Sigmoid colon (tissue), 7 donors: ENCODE results near the gene HAS3. TPM values are rescaled to one million over a fixed set of nuclear protein-coding genes. Genes with fewer than 3 reads are reported as not detected.

Experiments
- DNase-seq: peaks from one replicate; pipeline ENCODE4 v3.0.0-alpha.2; 2019
- H3K27ac ChIP-seq, 4 donors: fragments of 200-600 bp; sonication (generic); one replicate each; pipeline ENCODE4 v1.5.1; 2016 to 2019; ENCODE audit warnings: mild to moderate bottlenecking in 1 of 4
- H3K27me3 ChIP-seq, 3 donors: fragments of 200-600 bp; sonication (generic); one replicate each; pipeline ENCODE4 v1.5.1; 2019; ENCODE audit warnings: mild to moderate bottlenecking in 1 of 3
- H3K36me3 ChIP-seq, 4 donors: fragments of 200-600 bp; sonication (generic); one replicate each; pipeline ENCODE4 v1.5.1; 2016 to 2019
- H3K4me1 ChIP-seq, 4 donors: fragments of 200-600 bp; sonication (generic); one replicate each; pipeline ENCODE4 v1.5.1; 2017 to 2019
- H3K4me3 ChIP-seq, 4 donors: fragments of 200-600 bp; sonication (generic); one replicate each; pipeline ENCODE4 v1.5.1; 2017 to 2019; ENCODE audit warnings: mild to moderate bottlenecking in 2 of 4, moderate library complexity in 1 of 4
- H3K9me3 ChIP-seq, 4 donors: fragments of 200-600 bp in 3 of 4; sonication (generic) in 3 of 4; one replicate each; pipeline versions ENCODE4 v1.5.1 to v1.6.1; 2013 to 2019
- EP300 ChIP-seq, 4 donors: sonication (generic); formaldehyde crosslinking; IDR thresholded peaks; one replicate each; pipeline ENCODE4 v1.6.1; 2017; ENCODE audit warnings: antibody characterized with exemption in 4 of 4
- POLR2A ChIP-seq, 2 donors: fragments of 450-650 bp; IDR thresholded peaks; one replicate each; pipeline ENCODE4 v1.6.1; 2016; ENCODE audit warnings: antibody characterized with exemption in 2 of 2, mild to moderate bottlenecking in 2 of 2, moderate library complexity in 2 of 2
- POLR2AphosphoS5 ChIP-seq, 4 donors: sonication (generic); formaldehyde crosslinking; IDR thresholded peaks; one replicate each; pipeline ENCODE4 v1.6.1; 2017; ENCODE audit warnings: antibody characterized with exemption in 4 of 4
- WGBS, 2 donors: extraction: QIAGEN DNeasy Blood & Tissue Kit; methylation state at CpG; one replicate each; pipeline ENCODE4 v1.1.7; 2013; 5-methylcytosine and 5-hydroxymethylcytosine counted together
- intact Hi-C: fragments of 100-400 bp; cut with DNase I; formaldehyde crosslinking; loops from one replicate; pipeline ENCODE4 v1.15.1; 2023
- polyA plus RNA-seq, 3 donors: library from polyadenylated mRNA; stranded (reverse); fragments of 200-250 nt; gene quantifications; one replicate each; pipeline ENCODE4 v1.2.3, GENCODE V29; 2013
- total RNA-seq, 4 donors: library from RNA; depleted of rRNA; stranded (reverse); fragments of >200 nt; gene quantifications; one replicate each; pipeline ENCODE4 v1.1.0, GENCODE V29; 2016
- TF ChIP-seq, protein P1 (sequence below), 4 experiments: fragments of 450-650 bp in 3 of 4; fragments of 200-600 bp in 1 of 4; IDR thresholded peaks; one replicate each; pipeline ENCODE4 v1.5.1; 2016 to 2019; ENCODE audit warnings: antibody characterized with exemption in 4 of 4, mild to moderate bottlenecking in 3 of 4, moderate library complexity in 2 of 4
- donor health status: healthy with polysubstance abuse.
- donor health status: Bipolar disorder and iron deficiency.
- donor health status: healthy.

The HAS3 gene
- total and polyA plus RNA-seq, 7 donors, result 0.36 to 5.8 (median 0.83) TPM

DNA sequence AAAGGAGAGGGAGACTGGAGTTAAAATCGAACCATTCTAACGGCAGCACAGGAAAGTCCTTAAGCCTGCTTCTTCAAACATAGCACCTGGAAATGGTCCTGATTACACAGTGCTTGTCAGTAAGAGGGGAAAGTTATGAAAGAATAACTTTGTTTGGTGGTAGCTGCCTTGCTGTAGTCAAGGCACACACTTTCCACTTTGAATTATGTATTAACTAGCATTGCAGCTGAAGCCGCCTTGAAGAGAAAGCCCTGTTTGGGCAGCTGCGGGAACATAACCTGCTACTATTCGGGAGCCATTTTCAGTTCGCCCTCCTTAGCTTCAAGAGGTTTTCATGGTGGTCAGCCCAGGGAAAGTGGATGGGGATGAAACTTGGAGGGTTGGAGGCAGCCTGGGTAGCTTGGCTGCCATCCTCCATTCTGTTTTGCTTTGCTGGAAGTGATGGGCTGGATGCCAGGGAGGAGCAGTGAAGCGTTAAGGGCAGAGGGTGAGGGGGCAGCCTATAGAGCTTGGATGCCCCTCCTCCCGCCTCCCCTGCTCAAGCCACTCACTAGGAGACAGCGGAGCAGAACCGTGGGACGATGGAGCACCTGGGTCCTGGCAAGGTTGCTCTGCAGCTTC is 5.3 kb upstream of the HAS3 start:
- no peaks in the 10 kb centered on the region for H3K36me3 ChIP-seq
- H3K27ac ChIP-seq, result no peak overlapping the region
- H3K27me3 ChIP-seq, result peaks cover 0 to 3% (median 0%) of the 10 kb centered on the region in 3 donors
- H3K4me1 ChIP-seq, result peaks cover 0 to 1% (median under 1%) of the 10 kb centered on the region in 4 donors
- no peaks in the 10 kb centered on the region for H3K9me3 ChIP-seq
- 73 to 78% methylated on average over 11 of the region's 11 CpGs for WGBS, 2 donors
- H3K4me3 ChIP-seq, result no peak overlapping the region
- DNase-seq, result no peak
- intact Hi-C loops, result no loop called here
- TF ChIP-seq POLR2A (IDR thresholded peaks at IDR 0.05) (no peak), EP300 (IDR thresholded peaks at IDR 0.05) (no peak), POLR2AphosphoS5 (IDR thresholded peaks at IDR 0.05) (no peak)
- TF ChIP-seq, protein P1, sequence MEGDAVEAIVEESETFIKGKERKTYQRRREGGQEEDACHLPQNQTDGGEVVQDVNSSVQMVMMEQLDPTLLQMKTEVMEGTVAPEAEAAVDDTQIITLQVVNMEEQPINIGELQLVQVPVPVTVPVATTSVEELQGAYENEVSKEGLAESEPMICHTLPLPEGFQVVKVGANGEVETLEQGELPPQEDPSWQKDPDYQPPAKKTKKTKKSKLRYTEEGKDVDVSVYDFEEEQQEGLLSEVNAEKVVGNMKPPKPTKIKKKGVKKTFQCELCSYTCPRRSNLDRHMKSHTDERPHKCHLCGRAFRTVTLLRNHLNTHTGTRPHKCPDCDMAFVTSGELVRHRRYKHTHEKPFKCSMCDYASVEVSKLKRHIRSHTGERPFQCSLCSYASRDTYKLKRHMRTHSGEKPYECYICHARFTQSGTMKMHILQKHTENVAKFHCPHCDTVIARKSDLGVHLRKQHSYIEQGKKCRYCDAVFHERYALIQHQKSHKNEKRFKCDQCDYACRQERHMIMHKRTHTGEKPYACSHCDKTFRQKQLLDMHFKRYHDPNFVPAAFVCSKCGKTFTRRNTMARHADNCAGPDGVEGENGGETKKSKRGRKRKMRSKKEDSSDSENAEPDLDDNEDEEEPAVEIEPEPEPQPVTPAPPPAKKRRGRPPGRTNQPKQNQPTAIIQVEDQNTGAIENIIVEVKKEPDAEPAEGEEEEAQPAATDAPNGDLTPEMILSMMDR (IDR thresholded peaks at IDR 0.05), result no peak

DNA sequence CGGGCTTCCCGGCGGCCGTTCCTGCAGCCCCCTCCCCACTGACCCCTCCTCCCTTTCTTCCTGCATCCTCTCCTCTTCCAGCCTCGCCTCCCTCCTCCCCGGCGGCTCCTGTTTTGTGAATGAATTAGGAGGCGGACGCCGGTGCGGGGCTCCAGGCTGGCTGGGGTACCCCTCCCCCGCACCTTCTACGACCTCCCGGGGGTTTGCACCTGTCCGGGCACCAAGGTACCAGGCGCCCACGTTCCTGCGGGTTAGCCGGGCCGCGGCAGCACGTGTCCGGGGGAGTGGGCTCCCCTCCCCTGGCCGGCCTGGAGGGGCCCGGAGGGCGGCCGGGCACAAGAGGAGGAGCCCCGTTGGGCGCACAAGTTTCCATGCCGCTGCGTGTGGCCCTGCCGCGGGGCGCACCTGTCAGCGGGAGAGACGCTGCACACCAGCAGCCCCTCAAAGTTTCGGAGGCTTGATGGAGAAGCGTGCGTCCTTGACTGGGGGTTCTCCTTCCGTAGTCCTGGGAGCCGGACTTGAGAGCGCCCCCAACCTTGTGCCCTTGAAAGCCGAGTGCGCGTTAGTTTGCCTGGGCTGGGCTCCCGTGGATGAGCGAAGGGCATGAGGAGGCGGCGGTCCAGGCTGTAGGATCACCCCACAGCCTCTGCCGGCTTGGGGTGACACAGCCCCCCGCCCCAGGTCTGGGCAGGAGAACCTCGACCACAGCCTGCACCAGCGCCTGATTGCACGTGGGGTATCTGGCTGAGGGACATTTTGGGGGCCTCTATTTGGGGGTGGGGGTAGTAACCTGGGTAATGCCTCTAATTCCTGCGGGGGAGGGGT is 1.2 kb downstream of the HAS3 start:
- intact Hi-C loops, result no loop called here
- no peak for TF ChIP-seq POLR2AphosphoS5 (IDR thresholded peaks at IDR 0.05)
- TF ChIP-seq, protein P1 (IDR thresholded peaks at IDR 0.05), result no peak
- TF ChIP-seq EP300 (IDR thresholded peaks at IDR 0.05), result no peak
- no peak for TF ChIP-seq POLR2A (IDR thresholded peaks at IDR 0.05)
- peaks cover 0 to 23% (median 0%) of the 10 kb centered on the region in 4 donors for H3K36me3 ChIP-seq
- H3K27ac ChIP-seq, result no peak overlapping the region
- 1% methylated on average over 55 of the region's 55 CpGs for WGBS, 2 donors
- H3K27me3 ChIP-seq, result peaks cover 0 to 44% (median 13%) of the 10 kb centered on the region in 3 donors
- no peaks in the 10 kb centered on the region for H3K9me3 ChIP-seq
- peak overlapping the region; percentile 10 to 61 (median 53) for H3K4me3 ChIP-seq
- H3K4me1 ChIP-seq, result peaks cover 0 to 34% (median 30%) of the 10 kb centered on the region in 4 donors
- no peak for DNase-seq

DNA sequence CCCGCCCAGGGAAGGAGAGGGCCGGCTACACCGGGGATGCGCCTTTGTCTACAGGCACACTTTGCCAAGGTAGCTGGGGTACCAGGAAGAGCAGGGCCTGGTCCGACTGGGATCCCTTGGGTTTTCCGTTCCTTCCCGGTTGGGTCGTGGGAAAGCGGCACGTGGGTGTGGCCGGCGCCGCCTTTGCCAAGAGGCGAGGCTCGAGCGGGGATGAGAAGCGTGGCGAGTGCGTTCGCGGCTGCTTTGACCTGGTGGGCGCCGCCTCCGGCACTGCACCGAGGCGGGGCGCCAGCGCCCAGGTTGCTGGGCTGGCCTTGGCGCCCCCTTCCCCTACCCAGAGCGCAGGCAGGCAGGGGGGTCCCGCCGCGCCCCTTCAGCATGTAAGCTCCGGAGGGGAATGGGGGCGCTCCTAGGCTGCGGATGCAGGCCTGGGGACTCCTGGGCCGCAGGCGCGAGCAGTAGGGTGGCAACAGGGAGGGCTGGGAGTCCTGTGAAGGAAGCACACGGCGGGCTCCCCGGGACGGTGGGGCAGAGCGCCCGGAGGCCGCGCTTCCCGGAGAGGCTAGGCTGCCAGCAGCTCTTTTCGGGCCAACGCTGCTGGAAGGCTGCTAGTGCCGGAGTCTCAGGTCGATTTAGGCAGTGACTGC is 2.0 kb downstream of the HAS3 start:
- Histone ChIP-seq H3K27me3 (peaks cover 0 to 44% (median 13%) of the 10 kb centered on the region in 3 donors), H3K36me3 (peaks cover 0 to 25% (median 0%) of the 10 kb centered on the region in 4 donors), H3K9me3 (no peaks in the 10 kb centered on the region), H3K4me3 (peak overlapping the region in 3 of 4 donors; percentile 48 to 61 (median 58)), H3K27ac (no peak overlapping the region), H3K4me1 (peaks cover 0 to 34% (median 30%) of the 10 kb centered on the region in 4 donors)
- no peak for DNase-seq
- intact Hi-C loops, result no loop called here
- TF ChIP-seq, protein P1 (IDR thresholded peaks at IDR 0.05), result no peak
- TF ChIP-seq POLR2AphosphoS5 (IDR thresholded peaks at IDR 0.05) (no peak), EP300 (IDR thresholded peaks at IDR 0.05) (no peak), POLR2A (IDR thresholded peaks at IDR 0.05) (no peak)
- WGBS, 2 donors, result 4 to 6% methylated on average over 52 of the region's 52 CpGs

DNA sequence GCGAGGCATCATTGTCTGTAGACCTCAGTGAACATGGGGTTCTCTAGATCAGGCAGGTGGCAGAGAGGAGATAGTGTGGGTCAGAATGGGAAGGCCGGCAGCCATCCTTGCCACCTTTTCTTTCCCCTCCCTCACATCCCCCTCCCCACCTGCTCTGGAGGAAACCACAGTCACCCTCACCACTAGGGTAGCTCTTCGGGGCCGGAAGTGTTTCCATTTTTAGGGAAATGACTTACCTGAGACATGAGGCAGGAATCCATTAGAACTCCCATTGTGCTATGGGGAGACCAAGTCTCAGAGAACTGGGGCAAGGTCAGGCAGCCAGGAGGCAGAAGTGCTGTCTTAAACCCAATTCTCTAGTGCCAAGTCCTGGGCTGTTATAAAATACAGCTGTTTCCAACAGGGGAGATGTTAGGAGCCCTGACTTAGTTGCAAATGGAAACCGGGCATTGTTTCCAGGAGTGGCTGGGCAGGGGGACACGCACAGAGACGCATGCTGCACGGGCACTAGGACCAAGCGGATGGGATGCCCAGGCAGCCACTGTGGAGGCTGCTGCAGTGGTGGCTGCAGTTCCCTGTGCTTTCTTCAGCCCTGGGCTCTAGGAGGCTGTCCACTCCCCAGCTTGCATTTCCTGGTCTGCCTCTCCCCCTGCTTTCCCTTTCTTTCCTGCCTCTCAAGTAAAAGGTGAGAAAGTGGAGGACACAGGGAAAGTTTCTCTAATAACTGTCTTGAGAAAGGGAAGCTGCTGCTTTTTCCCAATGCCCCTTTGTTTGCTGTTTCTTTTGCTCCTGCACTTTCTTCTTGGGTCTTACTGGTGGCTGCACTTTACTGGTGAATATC is 2.8 kb downstream of the HAS3 start:
- intact Hi-C loops, result no loop called here
- H3K4me1 ChIP-seq, result peaks cover 0 to 34% (median 30%) of the 10 kb centered on the region in 4 donors
- peaks cover 0 to 28% (median 0%) of the 10 kb centered on the region in 4 donors for H3K36me3 ChIP-seq
- no peaks in the 10 kb centered on the region for H3K9me3 ChIP-seq
- TF ChIP-seq, protein P1 (IDR thresholded peaks at IDR 0.05), result no peak
- TF ChIP-seq EP300 (IDR thresholded peaks at IDR 0.05) (no peak), POLR2A (IDR thresholded peaks at IDR 0.05) (no peak), POLR2AphosphoS5 (IDR thresholded peaks at IDR 0.05) (no peak)
- H3K27ac ChIP-seq, result no peak overlapping the region
- no peak for DNase-seq
- peaks cover 0 to 44% (median 13%) of the 10 kb centered on the region in 3 donors for H3K27me3 ChIP-seq
- peak overlapping the region in 2 of 4 donors; percentile 58 to 61 for H3K4me3 ChIP-seq
- 70 to 79% methylated on average over 9 of the region's 9 CpGs for WGBS, 2 donors
